IPS-18a (cell line): ENCODE measurements around the gene CHRNA5.

ENCODE experiments used
- H3K27ac ChIP-seq: one replicate; pipeline ENCODE4 v1.5.1; 2013; ENCODE audit warnings: low read length
- H3K27me3 ChIP-seq: one replicate; pipeline ENCODE4 v1.6.1; 2013; ENCODE audit warnings: mild to moderate bottlenecking, low read length; ENCODE audit not compliant: control insufficient read depth, insufficient read depth
- H3K36me3 ChIP-seq: one replicate; pipeline ENCODE4 v1.6.1; 2013; ENCODE audit warnings: low read depth, low read length; ENCODE audit not compliant: control insufficient read depth
- H3K4me1 ChIP-seq: one replicate; pipeline ENCODE4 v1.6.1; 2013; ENCODE audit warnings: low read depth, low read length; ENCODE audit not compliant: control insufficient read depth
- H3K4me3 ChIP-seq: one replicate; pipeline ENCODE4 v1.5.1; 2013; ENCODE audit warnings: low read length
- H3K9ac ChIP-seq: one replicate; pipeline ENCODE4 v1.6.1; 2013; ENCODE audit warnings: mild to moderate bottlenecking, low read length, moderate library complexity
- H3K9me3 ChIP-seq: one replicate; pipeline ENCODE4 v1.6.1; 2013; ENCODE audit warnings: low read depth, low read length; ENCODE audit not compliant: control insufficient read depth

CHRNA5 gene

DNA sequence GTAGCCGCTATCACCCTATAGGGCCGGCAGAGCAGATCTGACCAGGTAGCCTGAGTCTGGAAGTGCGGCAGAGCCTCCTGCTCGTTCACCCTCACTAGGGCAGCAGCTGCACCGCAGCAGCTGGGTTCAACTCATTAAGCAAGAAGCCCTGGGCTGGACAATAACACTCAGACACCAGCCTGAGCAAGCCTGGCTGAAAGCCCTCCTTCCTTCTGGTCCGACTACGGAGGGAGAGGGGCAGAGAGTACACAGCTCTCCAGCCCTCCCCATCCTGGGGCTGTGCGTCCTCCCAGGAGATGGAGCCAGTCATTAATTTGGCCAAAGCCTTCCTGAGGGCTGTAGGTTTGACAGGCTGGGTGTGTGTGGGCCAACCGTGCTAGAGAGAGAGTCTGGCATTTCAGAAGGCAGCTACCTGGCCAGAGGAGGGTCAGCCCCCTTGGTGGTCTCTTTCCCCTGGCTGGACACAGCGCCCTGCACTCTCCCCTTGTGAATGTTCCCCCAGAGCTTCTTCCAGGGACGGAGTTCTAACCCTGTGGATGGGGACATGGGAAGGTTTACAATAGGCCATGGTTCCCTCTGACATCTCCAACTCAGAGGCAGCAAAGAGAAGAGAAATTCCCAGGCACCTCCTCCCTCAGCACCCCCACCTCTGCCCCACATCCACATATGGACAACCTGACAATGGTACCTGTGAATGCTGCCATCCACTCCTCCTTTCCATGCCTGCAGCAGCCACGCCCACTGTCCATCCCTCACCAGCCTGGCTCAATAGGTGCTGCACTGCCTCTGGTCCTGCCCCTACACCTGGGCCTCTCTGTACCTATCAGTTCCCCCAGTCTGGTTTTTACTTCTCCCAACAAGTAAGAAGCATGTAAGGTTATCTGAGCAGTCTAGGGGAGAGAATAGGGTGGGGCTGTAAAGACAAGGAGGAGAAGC lies 69.2 kb downstream of the CHRNA5 start:
- Histone ChIP-seq H3K9ac (no peak overlapping the region), H3K27ac (no peak overlapping the region), H3K9me3 (no peaks in the 10 kb centered on the region), H3K36me3 (no peaks in the 10 kb centered on the region), H3K4me3 (no peak overlapping the region), H3K4me1 (no peaks in the 10 kb centered on the region), H3K27me3 (no peaks in the 10 kb centered on the region)

DNA sequence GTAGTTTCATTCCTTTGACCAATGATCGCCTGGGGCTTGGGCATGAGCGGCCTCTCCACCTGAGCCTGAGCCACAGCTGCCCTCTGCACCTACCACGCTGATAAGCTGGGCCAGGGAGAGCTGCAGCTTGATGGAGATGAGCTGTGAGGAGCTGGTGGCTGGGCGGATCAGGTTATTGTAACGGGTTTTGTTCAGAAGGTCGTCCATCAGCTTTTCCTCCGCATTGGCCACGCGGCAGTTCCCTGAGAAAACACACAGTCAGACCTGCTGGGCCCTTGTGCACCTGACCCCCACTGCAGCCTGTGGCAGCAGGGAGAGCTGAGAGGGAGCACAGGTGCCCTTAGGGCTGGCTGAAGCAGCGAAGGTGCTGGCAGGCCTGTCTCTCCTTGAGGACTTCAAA lies 70.0 kb downstream of the CHRNA5 start:
- H3K27me3 ChIP-seq: peaks cover 8% of the 10 kb centered on the region
- H3K9me3 ChIP-seq: no peaks in the 10 kb centered on the region
- H3K36me3 ChIP-seq: no peaks in the 10 kb centered on the region
- H3K4me3 ChIP-seq: no peak overlapping the region
- no peak overlapping the region for H3K9ac ChIP-seq
- no peaks in the 10 kb centered on the region for H3K4me1 ChIP-seq
- no peak overlapping the region for H3K27ac ChIP-seq

DNA sequence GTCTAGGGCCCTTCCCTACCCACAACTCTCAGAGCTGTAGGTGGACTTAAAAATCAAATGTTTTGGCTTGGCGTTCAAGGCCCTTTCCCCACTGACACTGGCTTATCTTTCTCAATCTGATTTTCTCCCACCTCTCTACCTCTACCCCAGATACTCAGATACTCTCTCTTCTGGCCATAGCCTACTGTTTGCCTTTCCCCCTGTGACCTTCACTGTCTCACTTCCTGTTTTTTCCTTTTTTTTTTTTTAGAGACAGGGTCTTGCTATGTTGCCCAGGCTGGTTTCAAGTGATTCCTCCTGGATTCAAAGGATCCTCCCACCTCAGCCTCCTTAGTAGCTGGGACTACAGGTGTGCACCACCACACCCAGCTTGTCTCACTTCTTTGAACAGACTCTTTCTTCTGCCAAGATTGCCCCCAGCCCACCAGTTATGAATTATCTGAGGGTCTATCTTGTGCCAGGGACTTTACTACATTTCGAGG lies 71.1 kb downstream of the CHRNA5 start:
- Histone ChIP-seq H3K9me3 (no peaks in the 10 kb centered on the region), H3K4me3 (no peak overlapping the region), H3K27ac (no peak overlapping the region), H3K27me3 (peaks cover 10% of the 10 kb centered on the region), H3K36me3 (no peaks in the 10 kb centered on the region), H3K4me1 (peaks cover under 1% of the 10 kb centered on the region), H3K9ac (no peak overlapping the region)

DNA sequence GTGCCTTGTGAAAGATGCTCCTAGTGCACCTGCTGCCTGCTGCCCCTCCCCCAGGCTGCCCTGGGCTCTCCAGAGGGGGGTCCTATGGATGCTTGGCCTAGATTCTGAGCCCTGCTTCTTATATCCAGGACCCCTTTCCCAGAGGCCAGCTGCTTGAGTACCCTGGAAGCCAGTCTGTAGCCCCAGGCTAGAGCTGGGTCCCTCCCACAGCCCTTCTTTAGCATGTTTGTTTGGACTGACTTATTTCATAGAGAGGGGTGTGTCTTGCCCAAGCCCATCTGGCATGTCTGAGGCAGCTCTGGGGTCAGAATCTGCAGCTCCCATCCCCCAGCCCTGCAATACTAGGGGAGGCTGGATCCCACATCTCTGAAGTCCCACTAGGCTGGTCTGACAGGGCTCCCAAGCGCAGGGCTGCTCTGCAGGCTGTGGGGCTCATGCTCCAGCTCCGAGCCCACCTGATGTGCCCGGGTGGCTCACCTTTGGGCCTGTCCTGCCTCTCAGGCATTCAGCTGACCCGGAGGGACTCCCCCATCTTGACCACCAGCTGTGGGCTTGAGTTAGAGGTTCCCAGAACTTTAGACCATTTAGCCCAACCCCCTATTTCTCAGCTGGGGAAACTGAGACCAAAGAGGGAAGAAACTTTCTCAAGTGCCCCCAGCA lies 72.6 kb downstream of the CHRNA5 start:
- no peaks in the 10 kb centered on the region for H3K9me3 ChIP-seq
- H3K9ac ChIP-seq: no peak overlapping the region
- H3K4me1 ChIP-seq: peaks cover 7% of the 10 kb centered on the region
- H3K27me3 ChIP-seq: peaks cover 21% of the 10 kb centered on the region
- H3K36me3 ChIP-seq: no peaks in the 10 kb centered on the region
- H3K27ac ChIP-seq: no peak overlapping the region
- H3K4me3 ChIP-seq: no peak overlapping the region

DNA sequence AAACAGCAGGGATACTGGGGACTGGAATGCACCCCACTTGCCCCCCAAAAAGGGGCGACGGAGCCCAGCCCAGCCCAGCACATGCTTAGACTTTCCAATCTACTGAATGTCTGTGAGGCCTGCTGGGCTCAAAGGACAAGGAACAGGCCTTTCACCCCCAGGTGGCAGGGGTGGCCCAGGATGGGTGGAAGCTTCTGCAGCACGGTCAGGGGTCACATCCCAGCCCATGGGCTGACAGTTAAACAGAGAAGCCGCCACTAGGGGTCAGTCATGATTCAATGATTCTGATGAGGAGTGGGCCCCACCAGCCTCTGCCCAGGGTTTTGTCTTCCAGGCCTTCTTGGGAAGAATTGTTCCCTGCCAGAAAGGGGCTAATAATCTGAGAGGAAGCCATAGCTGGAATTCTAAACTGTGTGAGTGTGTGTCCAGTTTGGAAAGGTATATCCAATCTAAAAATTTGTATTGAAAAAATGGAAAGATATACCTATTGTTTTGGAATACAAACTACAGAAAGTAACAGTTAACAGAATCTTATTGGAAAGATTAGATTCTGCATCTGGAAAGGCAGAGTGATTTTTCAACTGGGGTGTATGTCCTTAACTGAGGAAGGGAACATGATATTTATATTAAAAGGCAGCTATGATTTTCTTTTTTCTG lies 73.5 kb downstream of the CHRNA5 start:
- Histone ChIP-seq H3K9me3 (no peaks in the 10 kb centered on the region), H3K27ac (no peak overlapping the region), H3K9ac (no peak overlapping the region), H3K4me1 (peaks cover 7% of the 10 kb centered on the region), H3K36me3 (no peaks in the 10 kb centered on the region), H3K27me3 (peaks cover 21% of the 10 kb centered on the region), H3K4me3 (no peak overlapping the region)

DNA sequence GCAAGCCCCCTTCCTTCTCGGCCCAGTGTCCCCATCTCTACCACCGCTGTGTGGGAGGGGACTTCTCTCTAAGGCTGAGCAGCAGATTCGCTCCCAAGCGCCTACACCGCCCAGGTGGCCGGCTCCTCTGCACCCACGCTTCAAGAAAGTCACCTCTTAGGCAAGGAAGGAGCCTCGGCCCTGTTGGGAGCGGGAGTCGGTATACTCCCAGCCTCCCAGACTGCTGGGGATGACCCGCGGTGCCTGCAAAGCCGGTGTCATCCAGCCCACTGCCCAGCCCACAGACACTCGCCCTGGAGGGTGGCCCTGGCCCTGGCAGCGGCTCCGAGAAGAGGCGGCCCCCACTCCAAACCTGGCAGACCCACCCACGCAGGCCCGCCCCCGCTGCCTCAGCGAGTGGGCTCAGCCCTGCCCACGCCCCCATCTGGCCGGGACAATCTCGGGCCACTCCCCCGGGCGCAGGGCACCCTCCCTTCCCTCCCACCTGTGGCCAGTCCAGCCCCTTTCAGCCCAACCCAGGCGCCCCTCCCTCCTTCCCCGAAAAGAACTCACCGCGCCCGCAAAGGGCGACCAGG lies 75.3 kb downstream of the CHRNA5 start:
- Histone ChIP-seq H3K4me1 (peaks cover 7% of the 10 kb centered on the region), H3K4me3 (peak overlapping the region; percentile 64), H3K9me3 (no peaks in the 10 kb centered on the region), H3K27me3 (peaks cover 21% of the 10 kb centered on the region), H3K27ac (no peak overlapping the region), H3K9ac (peak overlapping the region; percentile 45), H3K36me3 (no peaks in the 10 kb centered on the region)

DNA sequence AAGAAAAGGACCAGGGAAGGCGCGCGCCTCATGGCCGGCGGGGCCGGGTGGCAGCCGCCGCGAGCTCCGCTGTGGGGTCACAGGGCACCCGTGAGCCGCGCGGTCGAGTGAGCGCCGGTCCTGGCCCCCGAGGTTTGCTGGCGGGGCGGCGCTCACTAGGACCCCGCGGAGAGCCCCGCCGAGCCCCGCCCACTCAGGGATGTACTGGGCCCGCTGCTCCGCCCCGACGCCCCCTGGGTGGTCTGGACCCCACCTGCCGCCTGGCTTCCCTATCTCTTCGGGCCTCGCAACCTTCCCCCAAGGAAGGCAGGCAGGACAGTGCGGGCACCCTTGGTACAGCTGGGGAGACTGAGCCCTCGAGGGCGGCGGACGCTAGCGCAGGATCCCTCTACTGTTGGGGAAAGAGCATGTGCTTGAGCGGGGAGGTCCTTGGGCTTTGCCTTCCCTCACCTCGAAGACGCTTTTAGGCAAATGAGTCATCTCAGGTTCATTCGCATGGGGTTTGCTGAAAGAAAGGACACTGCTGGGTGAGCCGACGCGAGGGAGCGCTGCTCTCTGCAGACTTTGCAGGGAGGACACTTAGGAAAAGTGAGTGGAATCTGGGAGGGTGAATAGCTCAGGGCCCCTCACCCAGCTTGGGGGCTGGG lies 75.9 kb downstream of the CHRNA5 start, which contains the start of gene CHRNB4:
TSS of gene CHRNB4 (minus strand) at position 109 of the 647 bp plus-strand sequence. CDS start at position 32, 77 bp downstream.
- Histone ChIP-seq H3K36me3 (no peaks in the 10 kb centered on the region), H3K4me1 (peaks cover 7% of the 10 kb centered on the region), H3K9me3 (no peaks in the 10 kb centered on the region), H3K27me3 (peaks cover 21% of the 10 kb centered on the region), H3K27ac (no peak within 1 kb of the TSS), H3K4me3 (peak within 1 kb of the TSS; percentile 64), H3K9ac (peak within 1 kb of the TSS; percentile 45)

DNA sequence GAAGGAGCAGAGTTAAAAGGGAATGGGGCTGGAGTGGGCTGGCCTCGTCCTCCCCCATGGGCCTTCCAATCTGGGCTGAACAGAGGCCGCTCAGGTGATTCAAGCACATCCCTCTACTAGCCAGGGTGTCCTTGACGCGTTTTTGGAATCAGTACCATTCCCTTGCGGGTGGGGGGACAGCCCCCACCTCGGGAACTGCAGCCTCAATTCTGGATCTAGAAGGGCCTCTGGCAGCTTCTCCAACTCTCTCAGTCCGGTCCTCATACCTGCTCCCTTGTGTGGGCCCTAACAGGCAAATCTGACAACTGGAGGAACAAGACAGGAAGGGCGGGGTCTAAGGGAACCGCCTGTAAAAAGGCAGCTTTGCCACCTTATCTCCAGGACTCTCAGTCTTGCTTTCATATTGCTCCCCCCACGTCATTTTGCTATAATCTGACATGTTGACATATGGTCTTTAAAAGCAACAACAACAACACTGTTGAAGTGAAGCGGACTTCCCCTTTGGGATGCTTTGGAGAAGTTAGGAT lies 76.5 kb downstream of the CHRNA5 start:
- Histone ChIP-seq H3K27me3 (peaks cover 21% of the 10 kb centered on the region), H3K9me3 (no peaks in the 10 kb centered on the region), H3K4me1 (peaks cover 7% of the 10 kb centered on the region), H3K36me3 (no peaks in the 10 kb centered on the region), H3K4me3 (peak overlapping the region; percentile 64), H3K27ac (no peak overlapping the region), H3K9ac (peak overlapping the region; percentile 45)

DNA sequence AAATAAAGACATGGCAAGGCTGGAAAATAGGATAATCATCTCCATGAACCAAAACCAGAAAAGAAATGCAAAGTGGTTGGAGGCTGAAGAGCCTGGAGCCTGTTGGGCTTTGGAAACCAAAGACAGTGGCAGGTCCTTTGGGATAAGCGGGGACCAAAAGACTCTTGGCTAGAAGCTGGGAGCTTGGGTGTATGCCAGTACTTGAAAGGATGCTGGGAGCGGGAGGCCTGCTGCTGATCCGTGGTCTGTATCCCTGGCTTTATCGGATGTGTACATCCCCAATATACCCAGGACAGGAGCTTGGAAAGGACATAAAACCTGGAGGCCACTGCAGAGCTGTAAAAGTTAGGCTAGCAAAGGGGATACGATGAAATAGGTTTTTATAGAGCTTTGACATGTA lies 77.0 kb downstream of the CHRNA5 start:
- H3K27me3 ChIP-seq: peaks cover 21% of the 10 kb centered on the region
- peaks cover 7% of the 10 kb centered on the region for H3K4me1 ChIP-seq
- no peak overlapping the region for H3K9ac ChIP-seq
- no peak overlapping the region for H3K4me3 ChIP-seq
- no peaks in the 10 kb centered on the region for H3K36me3 ChIP-seq
- H3K9me3 ChIP-seq: no peaks in the 10 kb centered on the region
- H3K27ac ChIP-seq: no peak overlapping the region
